ENCODE data around the gene ALK.

Gene ALK

GRCh38 chr2:29706171-29706720 lies 215.1 kb downstream of the ALK start:
- DNase-seq = peak; percentile 96 to 99

GRCh38 chr2:29705616-29706015 lies 215.8 kb downstream of the ALK start:
- peak in 1 of 2 experiments; percentile 28 for DNase-seq

- peak; percentile 79 to 95 for DNase-seq
Measured at GRCh38 chr2:29703336-29703735, 218.1 kb downstream of the ALK start.

GRCh38 chr2:29702276-29702675 lies 219.1 kb downstream of the ALK start:
- DNase-seq = no peak

- no peak for DNase-seq
Measured at GRCh38 chr2:29700560-29700959, 220.8 kb downstream of the ALK start.

- no peak for DNase-seq
Measured at GRCh38 chr2:29699045-29699444, 222.3 kb downstream of the ALK start.

- DNase-seq = no peak
Measured at GRCh38 chr2:29698216-29698615, 223.2 kb downstream of the ALK start.

GRCh38 chr2:29697715-29698114 lies 223.7 kb downstream of the ALK start:
- DNase-seq = no peak

GRCh38 chr2:29697181-29697580 lies 224.2 kb downstream of the ALK start:
- DNase-seq = no peak

- no peak for DNase-seq
Measured at GRCh38 chr2:29694741-29695140, 226.6 kb downstream of the ALK start.

- DNase-seq = no peak
Measured at GRCh38 chr2:29691391-29691950, 229.9 kb downstream of the ALK start.

- DNase-seq = no peak
Measured at GRCh38 chr2:29689666-29690065, 231.7 kb downstream of the ALK start.

- DNase-seq = no peak
Measured at GRCh38 chr2:29688429-29688828, 233.0 kb downstream of the ALK start.

- DNase-seq = peak in 1 of 2 experiments; percentile 44
Measured at GRCh38 chr2:29687121-29687520, 234.3 kb downstream of the ALK start.

GRCh38 chr2:29676886-29677453 lies 244.4 kb downstream of the ALK start:
- DNase-seq = no peak

GRCh38 chr2:29664578-29664977 lies 256.8 kb downstream of the ALK start:
- DNase-seq = no peak

- no peak for DNase-seq
Measured at GRCh38 chr2:29663268-29663667, 258.1 kb downstream of the ALK start.

- DNase-seq = no peak
Measured at GRCh38 chr2:29662861-29663260, 258.5 kb downstream of the ALK start.

GRCh38 chr2:29660201-29660600 lies 261.2 kb downstream of the ALK start:
- no peak for DNase-seq

GRCh38 chr2:29659178-29659577 lies 262.2 kb downstream of the ALK start:
- no peak for DNase-seq

- peak in 1 of 2 experiments; percentile 71 for DNase-seq
Measured at GRCh38 chr2:29657674-29658073, 263.7 kb downstream of the ALK start.

- DNase-seq = peak; percentile 15 to 60
Measured at GRCh38 chr2:29655391-29656086, 265.8 kb downstream of the ALK start.

- DNase-seq = no peak
Measured at GRCh38 chr2:29650631-29651097, 270.7 kb downstream of the ALK start.

GRCh38 chr2:29644949-29645348 lies 276.4 kb downstream of the ALK start:
- DNase-seq = peak in 1 of 2 experiments; percentile 26

Measured in NCI-H524 (cell line).